HG03571 (cell line): ENCODE measurements around the gene PTS.

ENCODE experiments used
- ATAC-seq: cut with Tn5 transposase; IDR thresholded peaks from one replicate; pipeline ENCODE4 v1.9.1; 2021; ENCODE audit not compliant: unreplicated experiment

Gene PTS

DNA sequence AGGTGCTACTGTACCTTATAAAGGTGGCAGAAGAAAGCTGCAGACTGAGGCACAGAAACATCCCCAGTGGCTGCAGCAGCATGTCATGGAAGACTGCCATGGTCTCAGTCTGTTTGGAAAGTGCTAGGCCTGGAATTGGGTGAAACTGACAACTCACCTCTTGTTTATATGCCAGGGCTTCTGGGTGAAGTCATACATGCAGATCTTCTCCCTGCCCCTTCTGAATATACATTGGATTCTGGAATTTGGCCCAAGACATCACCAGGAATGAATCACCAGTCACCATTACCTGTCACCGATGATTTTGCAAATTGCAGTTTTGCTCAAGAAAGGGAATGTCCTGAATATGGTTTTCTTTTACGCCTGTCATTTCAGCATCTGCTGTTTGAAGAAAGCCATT is 34.3 kb downstream of the PTS start, which contains the start of gene PLET1:
Gene PLET1 (minus strand): TSS at position 371 of the 400 bp plus-strand sequence. CDS start 271 bp downstream, at position 100.
- ATAC-seq: no peak

DNA sequence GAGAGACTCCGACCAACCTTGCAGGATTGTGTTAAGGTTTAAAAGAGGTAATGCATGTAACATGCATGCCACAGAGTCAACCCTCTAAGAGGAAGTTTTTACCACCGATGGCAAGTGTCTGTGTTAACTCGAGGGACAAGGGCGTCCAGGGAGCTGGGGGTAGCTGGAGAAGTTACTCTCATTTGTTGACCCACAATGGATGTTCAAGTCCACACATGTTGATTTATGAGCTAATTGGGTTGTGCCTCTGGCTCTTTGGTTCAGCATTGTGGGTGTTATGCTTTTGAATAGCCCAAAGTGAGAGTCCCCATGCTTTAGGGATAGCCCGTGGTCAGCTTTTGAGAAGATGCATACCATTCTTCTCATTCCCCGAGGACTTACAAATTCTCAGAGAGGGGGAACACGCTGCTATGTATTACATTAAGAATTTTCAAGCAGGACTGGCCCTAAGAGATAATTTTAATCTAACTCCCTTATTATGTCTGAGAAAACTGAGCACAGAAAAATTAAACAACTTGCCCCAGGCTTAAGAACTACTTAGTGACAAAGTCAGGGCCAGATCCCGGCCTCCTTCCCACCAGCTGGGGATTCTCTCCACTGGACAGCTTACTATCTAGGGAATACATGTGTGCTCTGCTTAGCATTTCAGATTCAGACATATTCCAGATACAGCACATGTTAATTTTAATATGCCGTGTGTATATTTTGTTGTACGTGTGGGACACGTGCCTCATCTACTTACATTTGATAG is 39.6 kb downstream of the PTS start:
- ATAC-seq: no peak

DNA sequence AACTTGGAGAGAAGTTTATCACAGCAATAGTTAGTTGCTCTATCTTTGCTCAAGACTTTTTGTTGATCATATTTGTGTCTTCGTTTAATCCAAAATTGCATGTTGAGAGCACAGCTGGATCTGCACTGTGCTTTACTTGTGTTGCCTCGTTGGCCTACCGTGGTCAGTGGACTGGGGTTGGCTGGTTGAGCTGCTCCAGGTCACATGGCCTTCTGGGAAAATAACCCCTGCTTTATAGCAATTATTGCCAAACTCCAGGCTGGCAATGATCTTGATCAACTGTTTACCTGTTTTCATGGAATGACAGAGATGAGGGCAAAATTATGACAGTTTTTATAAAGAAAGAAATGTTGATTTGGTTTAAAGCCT is 40.2 kb downstream of the PTS start:
- no peak for ATAC-seq

DNA sequence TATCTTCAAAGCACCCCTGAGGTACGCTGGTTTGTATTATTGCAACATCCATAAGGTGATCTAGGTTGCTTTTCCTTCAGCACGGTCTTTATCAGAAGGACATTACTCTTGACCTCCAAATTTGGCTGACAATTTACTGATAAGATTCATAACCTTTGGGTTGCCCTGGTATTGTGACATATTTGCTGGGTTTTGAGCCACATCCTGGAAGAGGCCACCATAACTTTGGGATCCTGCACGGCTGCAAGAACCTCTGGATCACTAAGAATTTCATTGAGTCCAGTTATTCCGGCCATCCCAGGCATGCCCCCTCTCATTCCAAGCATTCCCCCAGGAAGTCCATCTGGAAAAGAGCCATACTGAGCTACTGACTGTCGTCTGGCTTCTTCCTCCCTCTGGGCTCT is 41.0 kb downstream of the PTS start:
- ATAC-seq: no peak

DNA sequence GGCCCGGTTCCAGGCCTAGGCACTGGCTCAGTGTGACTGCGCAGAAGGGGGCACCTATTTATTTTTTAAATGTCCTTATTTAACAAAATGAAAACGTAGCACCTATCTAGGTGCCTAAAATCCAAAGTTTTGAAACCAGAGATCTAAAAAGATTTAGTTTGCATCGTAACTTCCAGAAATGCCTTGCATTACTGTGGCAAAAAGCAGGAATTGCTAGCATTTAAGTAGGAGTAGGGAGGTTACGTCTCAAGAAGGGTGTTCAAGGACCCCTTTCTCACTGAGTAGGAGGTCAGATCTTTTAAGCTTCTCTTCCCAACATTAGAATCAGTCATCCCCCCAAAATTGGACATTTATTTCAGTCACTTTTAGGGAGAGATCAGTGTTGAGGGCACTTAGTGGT is 42.2 kb downstream of the PTS start:
- no peak for ATAC-seq

DNA sequence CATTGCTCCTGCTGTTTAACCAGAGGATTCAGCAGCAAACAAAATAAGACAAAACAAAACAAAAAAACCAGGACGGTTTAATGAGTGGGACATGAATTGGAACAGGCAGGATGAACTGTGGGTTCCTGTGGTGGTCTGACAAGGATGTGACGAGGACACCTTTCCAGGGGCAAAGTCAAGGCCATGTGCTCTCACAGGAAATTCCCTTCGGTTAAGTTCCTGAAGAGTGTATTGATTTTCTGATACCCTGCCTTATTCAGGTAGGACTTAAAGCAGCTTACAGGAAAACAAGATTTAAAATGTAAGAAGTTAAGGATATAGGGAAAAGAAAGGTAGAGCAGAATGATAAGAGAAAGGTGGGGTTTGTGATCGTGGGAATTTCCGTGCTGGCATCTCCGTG is 42.9 kb downstream of the PTS start:
- no peak for ATAC-seq

DNA sequence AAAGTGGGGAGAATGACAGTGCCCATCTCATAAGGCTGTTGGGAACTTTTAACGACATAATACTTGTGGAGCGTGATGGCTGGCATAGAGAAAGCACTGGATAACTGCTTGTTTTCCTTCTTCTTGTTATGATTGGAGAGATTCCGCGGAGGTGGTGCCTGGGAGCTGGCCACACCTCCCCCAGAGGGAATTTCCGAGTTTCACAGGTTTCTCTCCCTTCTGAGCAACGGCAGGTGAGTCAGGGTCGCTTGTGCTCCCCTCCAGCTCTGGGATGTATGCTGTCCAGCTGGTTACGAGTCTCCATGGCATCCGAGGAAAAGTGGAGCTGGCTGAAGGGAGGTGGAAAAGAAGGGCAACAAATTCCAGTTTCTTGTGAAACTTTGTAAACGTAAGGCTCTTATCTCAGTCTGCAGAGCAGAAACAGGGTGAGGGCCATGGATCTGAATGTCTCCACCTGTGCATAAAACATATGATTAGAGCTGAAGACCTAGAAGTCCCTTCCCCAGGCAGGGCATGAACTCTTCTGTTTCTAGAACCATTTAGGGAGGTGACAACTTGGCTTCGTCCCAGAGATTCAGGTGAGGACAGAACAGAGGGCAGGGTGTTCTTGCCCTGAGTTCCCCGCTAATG is 44.4 kb downstream of the PTS start:
- ATAC-seq: no peak

DNA sequence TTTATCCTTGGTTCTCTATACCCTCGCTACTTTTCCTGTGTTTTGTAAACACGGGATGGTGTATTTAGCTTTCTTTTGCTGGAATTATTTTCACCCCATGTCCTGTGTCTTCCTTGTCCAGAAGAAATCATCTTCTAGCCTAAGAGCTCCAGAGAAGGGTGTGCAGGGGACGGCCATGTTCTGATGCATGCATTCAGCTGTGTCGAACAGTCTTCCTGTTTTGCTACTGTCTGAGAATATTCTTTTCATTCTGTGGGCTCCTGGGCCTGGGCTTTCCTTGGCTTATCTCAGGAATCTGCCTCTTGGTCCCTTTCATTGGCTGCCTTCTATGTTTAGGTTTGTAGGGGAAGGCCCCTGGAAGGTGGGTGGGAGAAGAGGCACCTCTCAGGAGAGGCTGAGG is 45.0 kb downstream of the PTS start:
- no peak for ATAC-seq

DNA sequence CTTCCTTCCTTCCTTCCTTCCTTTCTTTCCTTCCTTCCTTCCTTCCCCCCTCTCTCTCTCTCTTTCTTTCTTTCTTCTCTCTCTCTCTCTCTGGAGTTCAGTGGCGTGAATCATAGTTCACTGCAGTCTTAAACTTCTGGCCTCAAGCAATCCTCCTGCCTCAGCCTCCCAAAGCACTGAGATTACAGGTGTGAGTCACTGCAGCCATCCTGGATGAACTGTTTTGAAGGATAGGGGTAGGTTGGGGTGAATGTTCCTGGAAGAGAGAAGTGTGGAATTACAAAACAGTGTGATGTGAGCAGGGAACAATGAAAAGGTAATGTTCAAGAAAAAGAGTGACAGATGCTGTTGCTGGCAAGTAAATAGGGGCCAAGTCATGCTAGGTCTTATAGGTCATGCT is 46.8 kb downstream of the PTS start:
- no peak for ATAC-seq

DNA sequence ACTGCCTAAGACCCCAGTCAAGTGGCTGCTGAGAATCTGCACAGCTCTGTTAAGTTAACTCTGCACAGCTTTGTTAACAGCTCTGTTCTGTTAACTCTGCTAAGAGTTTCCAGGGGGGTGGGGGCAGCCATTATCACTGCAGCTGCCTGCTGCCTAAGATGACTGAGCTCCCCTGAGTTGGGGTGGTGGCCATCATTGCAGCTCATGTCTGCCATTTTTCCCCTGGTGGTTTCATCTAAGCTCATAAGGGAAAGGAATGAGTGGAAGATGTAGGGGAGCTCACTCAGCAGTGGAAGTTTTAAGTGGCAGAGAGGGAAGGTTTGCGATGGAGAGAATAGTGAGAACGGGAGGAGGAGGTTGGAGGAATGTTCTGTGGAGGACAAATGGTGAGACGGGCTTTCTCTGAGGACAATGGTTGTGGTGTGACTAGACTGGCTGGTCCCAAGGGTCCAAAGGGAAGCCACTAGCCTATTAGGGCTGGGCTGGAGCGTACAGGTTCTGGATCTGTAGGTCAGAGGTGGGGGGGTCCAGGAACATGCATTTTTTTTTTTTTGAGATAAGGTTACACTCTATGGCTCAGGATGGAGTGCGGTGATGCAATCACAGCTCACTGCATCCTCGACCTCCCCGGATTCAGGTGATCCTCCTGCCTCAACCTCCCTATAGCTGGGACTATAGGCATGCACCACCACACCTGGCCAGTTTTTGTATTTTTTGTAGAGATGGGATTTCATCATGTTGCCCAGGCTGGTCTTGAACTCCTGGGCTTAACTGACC is 48.0 kb downstream of the PTS start:
- no peak for ATAC-seq

DNA sequence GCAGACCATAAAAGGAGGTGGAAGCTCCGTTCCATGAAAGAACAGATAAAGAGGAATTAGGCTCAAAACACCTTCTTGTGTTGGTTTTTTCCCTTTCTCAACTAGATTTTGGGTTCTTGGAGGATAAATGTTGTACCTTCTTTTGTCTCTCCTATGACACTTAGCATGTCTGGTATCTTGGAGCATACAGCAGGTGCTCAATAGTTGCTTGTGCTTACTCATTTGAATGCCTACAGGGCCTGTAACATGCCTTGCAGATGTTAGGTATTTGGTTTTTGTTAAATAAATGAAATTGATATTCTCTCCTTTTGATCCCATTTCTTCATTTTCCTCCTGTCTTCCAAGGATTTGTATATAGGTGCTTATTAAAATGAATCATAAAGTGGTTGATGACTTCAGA is 50.8 kb downstream of the PTS start:
- no peak for ATAC-seq

DNA sequence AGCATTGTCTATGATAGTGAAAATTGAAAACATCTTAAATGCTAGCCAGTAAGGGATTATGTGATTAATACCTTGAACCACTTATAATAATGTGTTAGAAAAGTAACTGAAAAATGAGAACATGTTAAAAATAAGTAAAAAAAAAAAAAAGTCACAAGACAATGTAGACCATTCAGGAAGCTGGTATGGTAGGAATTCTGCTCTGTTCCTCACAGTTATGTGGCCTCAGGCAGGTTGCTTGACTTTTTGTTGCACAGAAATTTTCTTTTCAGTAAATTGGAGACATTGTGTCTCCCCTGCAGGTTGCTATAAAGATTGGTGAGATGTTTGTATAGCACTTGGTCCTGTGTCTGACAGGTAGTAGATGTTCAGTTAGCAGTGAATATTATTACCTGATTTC is 51.7 kb downstream of the PTS start:
- ATAC-seq: no peak

DNA sequence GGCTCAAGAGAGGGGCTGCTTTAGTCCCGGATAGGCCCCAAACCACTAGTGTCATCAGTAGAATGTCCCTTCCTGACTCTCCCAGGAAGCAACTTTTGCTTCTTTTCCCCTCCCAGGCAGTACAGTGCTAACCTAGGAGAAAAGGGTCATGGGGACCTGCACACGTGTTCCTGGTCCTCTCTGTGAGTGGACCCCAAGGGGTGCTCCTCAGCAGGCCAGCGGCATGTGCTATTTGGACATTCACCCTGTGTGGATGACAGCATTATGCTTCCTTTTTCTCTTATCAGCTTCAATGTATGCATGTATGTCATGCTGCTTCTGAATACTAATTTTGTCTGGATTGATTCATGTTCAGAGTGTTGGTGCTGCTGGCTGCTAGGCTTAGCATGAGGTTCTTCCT is 52.6 kb downstream of the PTS start:
- no peak for ATAC-seq

DNA sequence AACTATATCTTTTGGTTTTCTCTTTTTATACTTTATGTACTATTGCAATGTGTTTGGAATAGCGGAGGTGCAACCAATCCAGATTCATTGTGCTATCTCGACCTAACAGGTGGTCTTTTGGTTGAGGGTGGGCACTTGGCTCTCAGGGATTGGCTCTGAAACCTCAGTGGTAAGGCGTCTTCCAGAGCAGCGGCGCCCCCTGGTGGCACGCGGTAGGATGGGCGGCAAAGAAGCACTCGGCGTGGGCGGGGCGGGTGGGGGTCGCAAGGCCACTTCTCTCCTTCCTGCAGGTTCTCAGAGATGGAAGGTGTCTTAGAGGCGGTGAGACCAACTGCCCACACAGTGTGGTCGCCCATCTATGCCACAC is 53.7 kb downstream of the PTS start:
- ATAC-seq: peak; percentile 34

DNA sequence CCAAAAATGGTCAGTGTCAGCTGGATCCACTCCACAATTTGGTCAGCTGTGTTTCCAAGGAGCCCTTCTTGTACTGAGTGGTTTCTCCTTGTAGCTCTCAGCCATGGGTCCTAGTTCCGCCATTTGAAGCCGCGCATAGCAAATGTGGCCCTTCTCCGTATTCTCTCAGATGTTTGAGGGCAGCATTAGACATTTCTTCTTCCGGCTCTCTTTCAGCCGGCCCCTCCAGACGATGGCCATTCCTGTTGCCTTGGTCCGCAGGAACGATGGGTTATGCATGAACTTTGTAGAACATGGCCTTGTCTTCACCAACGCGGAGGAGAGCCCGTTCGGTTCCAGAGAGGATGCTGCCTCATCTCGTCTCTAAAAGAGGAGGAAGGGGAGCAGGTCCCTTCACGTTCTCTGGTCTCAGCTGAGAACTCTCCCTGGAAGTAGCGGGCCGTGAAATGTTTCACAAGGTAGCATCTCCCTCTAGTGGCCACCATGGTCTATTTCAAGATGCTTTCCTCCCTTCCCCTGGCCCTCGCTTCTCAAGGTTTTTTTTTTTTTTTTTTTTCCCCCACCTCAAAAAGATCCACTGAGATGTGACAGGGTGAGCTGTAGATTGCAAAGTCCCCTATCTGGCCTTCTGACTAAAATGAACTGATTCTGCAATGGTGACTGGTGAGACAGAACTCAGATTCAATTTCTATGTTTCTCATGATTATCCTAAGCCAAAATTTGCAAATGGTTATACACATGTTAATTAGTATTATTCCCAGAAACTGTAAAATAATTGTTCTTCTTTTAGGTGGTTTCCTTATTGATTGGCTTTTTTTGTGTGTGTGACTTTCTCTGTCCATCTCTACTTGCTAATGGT is 54.3 kb downstream of the PTS start:
- ATAC-seq: peak; percentile 89

DNA sequence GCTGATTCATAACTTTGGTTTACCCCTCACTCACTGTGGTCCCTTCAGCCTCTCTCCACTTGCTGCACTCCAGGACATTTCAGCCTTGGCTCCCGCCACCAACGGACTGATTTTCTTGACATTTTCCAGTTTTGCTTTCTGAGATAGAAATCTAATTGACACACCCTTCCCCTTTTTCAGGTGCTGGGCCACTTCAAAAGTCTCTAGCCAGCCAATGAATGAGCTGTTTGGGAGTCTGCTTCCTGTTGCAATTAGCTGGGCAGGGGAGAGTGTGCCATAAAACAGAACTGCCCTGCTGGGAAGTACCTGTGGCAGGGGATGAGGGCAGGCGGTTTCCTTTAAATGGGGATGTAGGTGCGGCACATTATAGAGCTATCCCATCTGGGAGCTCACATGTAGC is 55.5 kb downstream of the PTS start:
- no peak for ATAC-seq
